GM06990 (cell line): ENCODE results near the gene SEZ6L.

Experiments
- DNase-seq: peaks from one replicate; pipeline ENCODE4 v3.0.0-alpha.2; 2011; ENCODE audit not compliant: insufficient read length; ENCODE audit errors: extremely low read depth
- H3K27me3 ChIP-seq: replicated peaks from 2 replicates; pipeline ENCODE4 v1.6.0; 2011; ENCODE audit warnings: low read length; ENCODE audit not compliant: control insufficient read depth, insufficient read depth
- H3K36me3 ChIP-seq: 2 replicates; pipeline ENCODE4 v1.5.1; 2011; ENCODE audit warnings: low read length; ENCODE audit not compliant: control insufficient read depth, insufficient read depth
- H3K4me3 ChIP-seq: replicated peaks from 2 replicates; pipeline ENCODE4 v1.5.1; 2011; ENCODE audit warnings: low read depth, mild to moderate bottlenecking, control low read depth, low read length
- TF ChIP-seq, protein P1 (sequence below): IDR thresholded peaks from 2 replicates; pipeline ENCODE4 v1.5.1; 2011; ENCODE audit warnings: low read length, control low read depth, mild to moderate bottlenecking, inconsistent platforms; ENCODE audit not compliant: insufficient read depth, poor library complexity, severe bottlenecking

Gene SEZ6L

DNA sequence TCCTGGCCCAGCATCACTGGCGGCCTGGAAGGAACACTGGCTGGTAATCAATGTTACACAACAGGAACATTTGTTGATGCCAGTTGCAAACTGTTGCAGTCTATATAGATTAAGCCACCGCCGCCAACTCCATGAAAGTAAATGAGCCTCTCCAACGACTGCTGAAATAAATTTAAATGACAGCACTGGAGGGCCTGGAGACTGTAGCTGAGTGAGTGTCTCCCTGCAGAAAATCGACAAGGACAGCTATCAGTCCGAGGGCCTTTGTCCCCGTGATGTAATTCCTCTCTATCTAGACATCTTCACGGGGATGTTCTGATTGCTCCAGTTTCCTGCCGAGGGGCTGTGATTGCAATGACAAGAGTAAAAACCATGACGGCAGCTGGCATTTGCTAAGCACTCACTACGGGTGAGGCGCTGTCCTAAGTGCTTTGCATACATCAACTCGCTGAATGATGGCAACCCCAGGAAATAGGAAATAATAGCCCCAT, 120.4 kb downstream of the SEZ6L start:
- H3K36me3 ChIP-seq: no peaks in the 10 kb centered on the region
- no peaks in the 10 kb centered on the region; the same call in 1 of the 2 replicates for H3K27me3 ChIP-seq
- TF ChIP-seq, protein P1, sequence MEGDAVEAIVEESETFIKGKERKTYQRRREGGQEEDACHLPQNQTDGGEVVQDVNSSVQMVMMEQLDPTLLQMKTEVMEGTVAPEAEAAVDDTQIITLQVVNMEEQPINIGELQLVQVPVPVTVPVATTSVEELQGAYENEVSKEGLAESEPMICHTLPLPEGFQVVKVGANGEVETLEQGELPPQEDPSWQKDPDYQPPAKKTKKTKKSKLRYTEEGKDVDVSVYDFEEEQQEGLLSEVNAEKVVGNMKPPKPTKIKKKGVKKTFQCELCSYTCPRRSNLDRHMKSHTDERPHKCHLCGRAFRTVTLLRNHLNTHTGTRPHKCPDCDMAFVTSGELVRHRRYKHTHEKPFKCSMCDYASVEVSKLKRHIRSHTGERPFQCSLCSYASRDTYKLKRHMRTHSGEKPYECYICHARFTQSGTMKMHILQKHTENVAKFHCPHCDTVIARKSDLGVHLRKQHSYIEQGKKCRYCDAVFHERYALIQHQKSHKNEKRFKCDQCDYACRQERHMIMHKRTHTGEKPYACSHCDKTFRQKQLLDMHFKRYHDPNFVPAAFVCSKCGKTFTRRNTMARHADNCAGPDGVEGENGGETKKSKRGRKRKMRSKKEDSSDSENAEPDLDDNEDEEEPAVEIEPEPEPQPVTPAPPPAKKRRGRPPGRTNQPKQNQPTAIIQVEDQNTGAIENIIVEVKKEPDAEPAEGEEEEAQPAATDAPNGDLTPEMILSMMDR: no peak
- no peak for DNase-seq
- no peak overlapping the region for H3K4me3 ChIP-seq

DNA sequence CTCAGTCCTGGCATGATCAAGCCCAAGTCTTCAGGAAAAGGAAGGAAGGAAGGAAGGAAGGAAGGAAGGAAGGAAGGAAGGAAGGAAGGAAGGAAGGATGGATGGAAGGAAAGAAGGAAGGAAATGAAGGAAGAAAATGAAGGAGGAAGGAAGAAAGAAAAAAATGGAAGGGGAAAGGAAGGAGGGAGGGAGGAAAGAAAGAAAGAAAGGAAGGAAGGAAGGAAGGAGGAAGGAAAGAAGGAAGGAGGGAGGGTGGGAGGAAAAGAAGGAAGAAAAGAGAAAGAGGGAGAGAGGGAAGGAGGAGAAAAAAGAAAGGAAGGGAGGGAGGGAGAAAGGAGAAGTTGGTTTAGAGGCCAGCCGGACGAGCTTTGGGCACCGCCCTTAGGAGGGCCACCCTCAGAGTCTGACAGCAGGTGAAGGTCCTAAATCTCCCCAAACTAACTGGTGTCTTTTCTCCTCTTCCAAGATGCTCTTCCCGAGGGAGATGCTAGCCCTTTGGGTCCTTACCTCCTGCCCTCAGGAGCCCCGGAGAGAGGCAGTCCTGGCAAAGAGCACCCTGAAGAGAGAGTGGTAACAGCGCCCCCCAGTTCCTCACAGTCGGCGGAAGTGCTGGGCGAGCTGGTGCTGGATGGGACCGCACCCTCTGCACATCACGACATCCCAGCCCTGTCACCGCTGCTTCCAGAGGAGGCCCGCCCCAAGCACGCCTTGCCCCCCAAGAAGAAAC, 122.8 kb downstream of the SEZ6L start:
- no peak overlapping the region for H3K4me3 ChIP-seq
- TF ChIP-seq, protein P1: no peak
- no peak for DNase-seq

DNA sequence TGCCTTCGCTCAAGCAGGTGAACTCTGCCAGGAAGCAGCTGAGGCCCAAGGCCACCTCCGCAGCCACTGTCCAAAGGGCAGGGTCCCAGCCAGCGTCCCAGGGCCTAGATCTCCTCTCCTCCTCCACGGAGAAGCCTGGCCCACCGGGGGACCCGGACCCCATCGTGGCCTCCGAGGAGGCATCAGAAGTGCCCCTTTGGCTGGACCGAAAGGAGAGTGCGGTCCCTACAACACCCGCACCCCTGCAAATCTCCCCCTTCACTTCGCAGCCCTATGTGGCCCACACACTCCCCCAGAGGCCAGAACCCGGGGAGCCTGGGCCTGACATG, 123.4 kb downstream of the SEZ6L start:
- TF ChIP-seq, protein P1: no peak
- no peak for DNase-seq
- no peak overlapping the region for H3K4me3 ChIP-seq
- H3K27me3 ChIP-seq: no peaks in the 10 kb centered on the region
- no peaks in the 10 kb centered on the region for H3K36me3 ChIP-seq

More for the DNA sequence above, 122.8 kb downstream of the SEZ6L start:
- H3K27me3 ChIP-seq: no peaks in the 10 kb centered on the region
- H3K36me3 ChIP-seq: no peaks in the 10 kb centered on the region

DNA sequence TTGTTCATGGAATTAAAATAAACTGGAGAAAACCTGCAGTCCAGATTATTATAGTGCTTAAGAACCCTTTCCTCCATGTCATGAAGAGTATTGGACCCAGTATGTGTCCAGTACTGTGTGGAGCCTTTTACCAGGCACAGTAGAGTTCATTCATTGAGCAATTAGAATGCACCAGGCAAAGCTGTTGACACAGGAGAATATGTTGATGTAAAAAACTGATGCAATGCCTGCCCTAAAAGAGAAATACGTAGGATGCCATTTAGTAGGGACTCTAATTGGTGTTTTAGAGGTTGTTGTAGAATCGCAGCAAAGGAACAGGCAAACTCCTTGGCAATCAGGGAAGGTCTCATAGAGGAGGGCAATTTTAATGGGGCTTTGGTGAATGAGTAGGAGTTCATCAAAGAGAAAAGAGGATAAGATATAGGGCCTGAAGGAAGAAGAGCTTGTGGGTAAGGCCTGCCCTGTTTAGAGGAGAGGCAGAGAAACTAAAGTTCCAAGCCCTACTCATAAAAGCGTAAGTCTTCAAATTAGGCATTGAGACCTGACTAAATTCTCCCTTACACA, 126.4 kb downstream of the SEZ6L start:
- DNase-seq: no peak
- TF ChIP-seq, protein P1: no peak
- Histone ChIP-seq H3K4me3 (no peak overlapping the region), H3K27me3 (no peaks in the 10 kb centered on the region), H3K36me3 (no peaks in the 10 kb centered on the region)

DNA sequence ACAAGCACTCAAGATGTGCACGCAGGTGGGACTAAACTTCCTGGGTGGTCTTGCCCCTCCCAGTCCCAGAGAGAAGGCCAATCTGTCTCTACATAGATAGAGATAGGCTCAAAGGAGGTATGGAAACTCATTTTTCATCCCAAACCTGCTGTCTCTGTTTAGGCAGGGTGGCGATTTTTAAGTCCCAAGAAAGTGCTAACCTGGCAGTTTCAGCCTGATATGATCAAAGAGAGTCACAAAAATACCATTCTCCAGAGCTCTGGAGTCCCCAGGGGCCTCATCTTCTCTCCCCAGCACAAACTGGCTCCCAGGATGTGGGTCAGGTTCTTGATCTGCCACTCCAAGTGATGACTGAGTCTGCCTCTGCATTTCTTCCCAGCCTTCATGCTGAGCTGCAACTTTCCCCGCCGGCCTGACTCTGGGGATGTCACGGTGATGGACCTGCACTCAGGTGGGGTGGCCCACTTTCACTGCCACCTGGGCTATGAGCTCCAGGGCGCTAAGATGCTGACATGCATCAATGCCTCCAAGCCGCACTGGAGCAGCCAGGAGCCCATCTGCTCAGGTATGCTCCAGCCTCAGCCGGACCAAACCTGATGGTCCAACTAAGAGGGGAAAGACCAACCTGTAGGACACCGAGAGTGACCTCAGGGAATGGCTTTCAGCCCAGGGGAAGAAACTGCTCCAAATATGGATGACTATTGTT, 129.5 kb downstream of the SEZ6L start:
- TF ChIP-seq, protein P1: no peak
- H3K27me3 ChIP-seq: no peaks in the 10 kb centered on the region; the same call in 1 of the 2 replicates
- no peak for DNase-seq
- H3K36me3 ChIP-seq: no peaks in the 10 kb centered on the region
- no peak overlapping the region for H3K4me3 ChIP-seq
